Natural killer cell (primary cell): ENCODE results near the gene PRCC. TPM values are rescaled to one million over a fixed set of nuclear protein-coding genes. Genes with fewer than 3 reads are reported as not detected.

Experiments
- ATAC-seq, 3 donors: fragments of 150-1000 bp in 2 of 3; fragments of 200-7000 bp in 1 of 3; cut with Tn5 transposase; 1 replicate in 1 of 3; 2 replicates in 2 of 3; pipeline ENCODE4 v1.10.0; 2021; ENCODE audit warnings: mild to moderate bottlenecking in 2 of 3, moderate library complexity in 2 of 3
- DNase-seq, 2 donors: peaks; one replicate each; pipeline versions ENCODE4 v3.0.0 to v3.0.0-alpha.2; 2013 to 2021; ENCODE audit warnings: mixed read lengths in 1 of 2
- H3K27ac ChIP-seq: one replicate; pipeline ENCODE4 v1.5.1; 2013; ENCODE audit warnings: mild to moderate bottlenecking, low read length
- H3K27me3 ChIP-seq: one replicate; pipeline ENCODE4 v1.6.1; 2013; ENCODE audit warnings: low read length; ENCODE audit not compliant: control insufficient read depth, insufficient read depth
- H3K36me3 ChIP-seq: one replicate; pipeline ENCODE4 v1.6.1; 2013; ENCODE audit warnings: low read length; ENCODE audit not compliant: control insufficient read depth, insufficient read depth
- H3K4me1 ChIP-seq: one replicate; pipeline ENCODE4 v1.6.1; 2013; ENCODE audit warnings: low read length; ENCODE audit not compliant: control insufficient read depth, insufficient read depth
- H3K4me3 ChIP-seq: one replicate; pipeline ENCODE4 v1.5.1; 2013; ENCODE audit warnings: low read length
- H3K9me3 ChIP-seq: one replicate; pipeline ENCODE4 v1.6.1; 2013; ENCODE audit warnings: low read length; ENCODE audit not compliant: control insufficient read depth, insufficient read depth
- H3K27ac Mint-ChIP-seq, 2 donors: one replicate each; pipeline ENCODE4 v1.8.0; 2022; ENCODE audit warnings: mild to moderate bottlenecking in 2 of 2, mixed read lengths in 2 of 2, moderate library complexity in 1 of 2
- H3K27me3 Mint-ChIP-seq, 2 donors: one replicate each; pipeline ENCODE4 v1.8.0; 2022; ENCODE audit warnings: low read depth in 2 of 2, mixed read lengths in 2 of 2
- H3K36me3 Mint-ChIP-seq: one replicate; pipeline ENCODE4 v1.8.0; 2022; ENCODE audit warnings: mixed read lengths
- H3K4me1 Mint-ChIP-seq, 2 donors: one replicate each; pipeline ENCODE4 v1.8.0; 2022; ENCODE audit warnings: mixed read lengths in 2 of 2
- H3K4me3 Mint-ChIP-seq: one replicate; pipeline ENCODE4 v1.8.0; 2022; ENCODE audit warnings: mild to moderate bottlenecking, moderate library complexity, mixed read lengths
- H3K9me3 Mint-ChIP-seq, 2 donors: one replicate each; pipeline ENCODE4 v1.8.0; 2022; ENCODE audit warnings: mixed read lengths in 2 of 2
- CTCF ChIP-seq: fragments of 200-600 bp; IDR thresholded peaks from one replicate; pipeline ENCODE4 v1.8.0; 2022; ENCODE audit warnings: antibody characterized with exemption
- WGBS: methylation state at CpG from one replicate; pipeline ENCODE4 v1.1.7; 2013; ENCODE audit warnings: missing lambda C conversion rate; ENCODE audit not compliant: insufficient coverage; 5-methylcytosine and 5-hydroxymethylcytosine counted together
- intact Hi-C: fragments of 100-400 bp; cut with micrococcal nuclease; formaldehyde crosslinking; loops from one replicate; pipeline ENCODE4 v1.14.2; 2022
- total RNA-seq, 4 donors: library from RNA; stranded (reverse); fragments of 120-200 nt in 1 of 4; gene quantifications; one replicate each; pipeline versions ENCODE4 v1.2.3 to v1.2.4, GENCODE V29; 2013 to 2022

The PRCC gene
- total RNA-seq, 3 donors from 2014 or later (not counting 1 experiment from before 2014, with no cell fraction given), result 66.5 to 92.4 (median 69.1) TPM

- ATAC-seq, result no peak
- H3K9me3 ChIP-seq, result no peaks in the 10 kb centered on the region
Measured at GRCh38 chr1:156794506-156795373, 27.4 kb downstream of the PRCC start.

GRCh38 chr1:156795374-156795733 lies 28.0 kb downstream of the PRCC start:
- ATAC-seq (no peak), DNase-seq (no peak)
- H3K4me3 ChIP-seq, result no peak overlapping the region
- intact Hi-C loops, result no loop called here
- TF ChIP-seq CTCF, result no peak
- no peaks in the 10 kb centered on the region for H3K27me3 ChIP-seq
- Mint-ChIP-seq H3K4me1 (no peaks in the 10 kb centered on the region), H3K9me3 (no peaks in the 10 kb centered on the region), H3K36me3 (peaks cover 45% of the 10 kb centered on the region), H3K27me3 (no peaks in the 10 kb centered on the region), H3K4me3 (no peak overlapping the region), H3K27ac (no peak overlapping the region)
- WGBS, result 99% methylated on average over 5 of the region's 5 CpGs
- H3K4me1 ChIP-seq, result no peaks in the 10 kb centered on the region
- peaks cover 80% of the 10 kb centered on the region for H3K36me3 ChIP-seq
- no peaks in the 10 kb centered on the region for H3K9me3 ChIP-seq
- no peak overlapping the region for H3K27ac ChIP-seq

More at GRCh38 chr1:156794506-156795373, 27.4 kb downstream of the PRCC start:
- no peaks in the 10 kb centered on the region for H3K4me1 ChIP-seq
- DNase-seq, result no peak
- Mint-ChIP-seq H3K4me1 (peaks cover 0 to 5% of the 10 kb centered on the region in 2 donors), H3K9me3 (no peaks in the 10 kb centered on the region), H3K4me3 (no peak overlapping the region), H3K27ac (no peak overlapping the region), H3K36me3 (peaks cover 45% of the 10 kb centered on the region), H3K27me3 (no peaks in the 10 kb centered on the region)
- no peak overlapping the region for H3K4me3 ChIP-seq
- H3K27me3 ChIP-seq, result no peaks in the 10 kb centered on the region
- no peak for TF ChIP-seq CTCF
- intact Hi-C loops, result no loop called here
- no peak overlapping the region for H3K27ac ChIP-seq
- 75% methylated on average over 6 of the region's 7 CpGs for WGBS
- peaks cover 73% of the 10 kb centered on the region for H3K36me3 ChIP-seq

GRCh38 chr1:156795787-156796186 lies 28.5 kb downstream of the PRCC start:
- Mint-ChIP-seq H3K27ac (no peak overlapping the region), H3K4me3 (no peak overlapping the region), H3K4me1 (peaks cover 0 to under 1% of the 10 kb centered on the region in 2 donors), H3K27me3 (no peaks in the 10 kb centered on the region), H3K36me3 (peaks cover 45% of the 10 kb centered on the region), H3K9me3 (no peaks in the 10 kb centered on the region)
- WGBS, result 81% methylated on average over 7 of the region's 7 CpGs
- no peak overlapping the region for H3K27ac ChIP-seq
- ATAC-seq, result no peak
- no peaks in the 10 kb centered on the region for H3K9me3 ChIP-seq
- H3K36me3 ChIP-seq, result peaks cover 83% of the 10 kb centered on the region
- intact Hi-C loops, result no loop called here
- no peak overlapping the region for H3K4me3 ChIP-seq
- TF ChIP-seq CTCF, result no peak
- no peak for DNase-seq
- no peaks in the 10 kb centered on the region for H3K4me1 ChIP-seq
- no peaks in the 10 kb centered on the region for H3K27me3 ChIP-seq
